H9 (cell line): ENCODE results near the gene VWA5A. TPM values are rescaled to one million over a fixed set of nuclear protein-coding genes. Genes with fewer than 3 reads are reported as not detected.

ENCODE experiments used
- DNase-seq: peaks from one replicate; pipeline ENCODE4 v3.0.0-alpha.2; 2017
- H2AFZ ChIP-seq: one replicate; pipeline ENCODE4 v1.6.1; 2013; ENCODE audit warnings: mild to moderate bottlenecking, low read length, control low read depth, moderate library complexity
- H2AK5ac ChIP-seq: 2 replicates; pipeline ENCODE4 v1.6.1; 2013; ENCODE audit warnings: low read length, control low read depth, mixed read lengths; ENCODE audit not compliant: insufficient read length
- H2BK120ac ChIP-seq: one replicate; pipeline ENCODE4 v1.6.1; 2013; ENCODE audit warnings: low read depth, mild to moderate bottlenecking, low read length, control low read depth, inconsistent platforms; ENCODE audit not compliant: poor library complexity, severe bottlenecking
- H2BK12ac ChIP-seq: 2 replicates; pipeline ENCODE4 v1.6.1; 2013; ENCODE audit warnings: low read length, control low read depth, mixed read lengths, low read depth; ENCODE audit not compliant: insufficient read length
- H2BK15ac ChIP-seq: 2 replicates; pipeline ENCODE4 v1.6.1; 2013; ENCODE audit warnings: low read depth, low read length, control low read depth
- H2BK20ac ChIP-seq: one replicate; pipeline ENCODE4 v1.6.1; 2013; ENCODE audit warnings: low read depth, mild to moderate bottlenecking, low read length, control low read depth, inconsistent platforms; ENCODE audit not compliant: poor library complexity, severe bottlenecking
- H2BK5ac ChIP-seq: 2 replicates; pipeline ENCODE4 v1.6.1; 2013; ENCODE audit warnings: low read length, control low read depth, mixed read lengths; ENCODE audit not compliant: insufficient read length
- H3K14ac ChIP-seq: 2 replicates; pipeline ENCODE4 v1.6.1; 2013; ENCODE audit warnings: low read length, control low read depth; ENCODE audit not compliant: insufficient read depth
- H3K18ac ChIP-seq: 2 replicates; pipeline ENCODE4 v1.6.1; 2013; ENCODE audit warnings: low read depth, mild to moderate bottlenecking, mixed read lengths, low read length, control low read depth; ENCODE audit not compliant: insufficient read length
- H3K23ac ChIP-seq: 2 replicates; pipeline ENCODE4 v1.6.1; 2013; ENCODE audit warnings: low read length, control low read depth, mixed read lengths, low read depth; ENCODE audit not compliant: insufficient read length
- H3K23me2 ChIP-seq: 2 replicates; pipeline ENCODE4 v1.6.1; 2013; ENCODE audit warnings: low read depth, mild to moderate bottlenecking, mixed read lengths, low read length, control low read depth; ENCODE audit not compliant: insufficient read length, poor library complexity, severe bottlenecking
- H3K27ac ChIP-seq: 2 replicates; pipeline ENCODE4 v1.5.1; 2013; ENCODE audit warnings: low read length, control low read depth, mixed read lengths, low read depth; ENCODE audit not compliant: insufficient read length
- H3K27me3 ChIP-seq: 2 replicates; pipeline ENCODE4 v1.6.1; 2013; ENCODE audit warnings: low read length, control low read depth, inconsistent platforms; ENCODE audit not compliant: insufficient read depth
- H3K4ac ChIP-seq: 2 replicates; pipeline ENCODE4 v1.6.1; 2013; ENCODE audit warnings: low read depth, mild to moderate bottlenecking, control low read depth, inconsistent platforms, low read length, moderate library complexity
- H3K4me1 ChIP-seq: 2 replicates; pipeline ENCODE4 v1.6.1; 2013; ENCODE audit warnings: low read length, control low read depth, inconsistent platforms; ENCODE audit not compliant: insufficient read depth
- H3K4me2 ChIP-seq: 2 replicates; pipeline ENCODE4 v1.6.1; 2013; ENCODE audit warnings: low read length, control low read depth, mixed read lengths; ENCODE audit not compliant: insufficient read length, insufficient read depth
- H3K56ac ChIP-seq: 2 replicates; pipeline ENCODE4 v1.6.1; 2013; ENCODE audit warnings: low read depth, mild to moderate bottlenecking, mixed read lengths, low read length, control low read depth; ENCODE audit not compliant: insufficient read length
- H3K79me1 ChIP-seq: 2 replicates; pipeline ENCODE4 v1.6.1; 2013; ENCODE audit warnings: low read depth, mild to moderate bottlenecking, moderate library complexity, low read length, control low read depth, inconsistent platforms; ENCODE audit not compliant: insufficient read depth, poor library complexity, severe bottlenecking
- H3K79me2 ChIP-seq: 2 replicates; pipeline ENCODE4 v1.6.1; 2013; ENCODE audit warnings: low read length, control low read depth, inconsistent platforms; ENCODE audit not compliant: insufficient read depth
- H3K9ac ChIP-seq: 2 replicates; pipeline ENCODE4 v1.6.1; 2013; ENCODE audit warnings: low read length, control low read depth, mixed read lengths; ENCODE audit not compliant: insufficient read length; ENCODE audit errors: extremely low read depth
- H3K9me3 ChIP-seq: one replicate; pipeline ENCODE4 v1.6.1; 2013; ENCODE audit warnings: low read depth, low read length, inconsistent platforms; ENCODE audit not compliant: control insufficient read depth
- H3T11ph ChIP-seq: one replicate; pipeline ENCODE4 v1.6.1; 2013; ENCODE audit warnings: mild to moderate bottlenecking, low read length, control low read depth, inconsistent platforms
- H4K20me1 ChIP-seq: one replicate; pipeline ENCODE4 v1.6.1; 2013; ENCODE audit not compliant: control insufficient read depth, insufficient read length, insufficient read depth
- H4K5ac ChIP-seq: 2 replicates; pipeline ENCODE4 v1.6.1; 2013; ENCODE audit warnings: low read depth, mild to moderate bottlenecking, mixed read lengths, low read length, control low read depth; ENCODE audit not compliant: insufficient read length
- H4K8ac ChIP-seq: replicated peaks from 2 replicates; pipeline ENCODE4 v1.6.1; 2013; ENCODE audit warnings: low read length, control low read depth, mixed read lengths, low read depth; ENCODE audit not compliant: insufficient read length
- H4K91ac ChIP-seq: 2 replicates; pipeline ENCODE4 v1.6.1; 2013; ENCODE audit warnings: low read depth, mild to moderate bottlenecking, moderate library complexity, mixed read lengths, low read length, control low read depth; ENCODE audit not compliant: insufficient read length
- H3K27ac Mint-ChIP-seq, 3 experiments: 2 replicates in 2 of 3; 3 replicates in 1 of 3; pipeline ENCODE4 v1.8.0; 2020 to 2021; ENCODE audit warnings: mixed read lengths in 3 of 3, mild to moderate bottlenecking in 1 of 3, moderate library complexity in 1 of 3
- H3K27me3 Mint-ChIP-seq: 2 replicates; pipeline ENCODE4 v1.8.0; 2021; ENCODE audit warnings: low read depth, mild to moderate bottlenecking, moderate library complexity, mixed read lengths
- H3K36me3 Mint-ChIP-seq, 3 experiments: 2 replicates in 2 of 3; 3 replicates in 1 of 3; pipeline ENCODE4 v1.8.0; 2020 to 2021; ENCODE audit warnings: low read depth in 3 of 3, mixed read lengths in 3 of 3; ENCODE audit not compliant: insufficient read depth in 1 of 3
- H3K4me1 Mint-ChIP-seq, 2 experiments: 2 replicates each; pipeline ENCODE4 v1.8.0; 2020; ENCODE audit warnings: mixed read lengths in 2 of 2
- H3K4me3 Mint-ChIP-seq, 2 experiments: 2 replicates in 1 of 2; 3 replicates in 1 of 2; pipeline ENCODE4 v1.8.0; 2020 to 2021; ENCODE audit warnings: mild to moderate bottlenecking in 2 of 2, mixed read lengths in 2 of 2, moderate library complexity in 1 of 2
- H3K9me3 Mint-ChIP-seq, 2 experiments: 2 replicates in 1 of 2; 3 replicates in 1 of 2; pipeline ENCODE4 v1.8.0; 2020; ENCODE audit warnings: mild to moderate bottlenecking in 2 of 2, mixed read lengths in 2 of 2, moderate library complexity in 1 of 2
- WGBS: extraction: QIAGEN DNeasy Blood & Tissue Kit; methylation state at CpG from one replicate; pipeline ENCODE4 v1.1.7; 2013; ENCODE audit warnings: missing lambda C conversion rate, low lambda C conversion rate, mixed read lengths; ENCODE audit not compliant: insufficient read length; ENCODE audit errors: extremely low coverage; 5-methylcytosine and 5-hydroxymethylcytosine counted together
- total RNA-seq: library from RNA; stranded (reverse); gene quantifications from 2 replicates; pipeline ENCODE4 v1.2.1, GENCODE V29; 2021
- TF ChIP-seq, protein P1 (sequence below): fragments of 200-600 bp; sonication (generic); conservative IDR thresholded peaks from 3 replicates; pipeline ENCODE4 v1.8.0; 2021; ENCODE audit warnings: antibody characterized with exemption, mild to moderate bottlenecking

Gene VWA5A
- total RNA-seq, 1 experiment from 2014 or later, result 15.6 TPM

DNA sequence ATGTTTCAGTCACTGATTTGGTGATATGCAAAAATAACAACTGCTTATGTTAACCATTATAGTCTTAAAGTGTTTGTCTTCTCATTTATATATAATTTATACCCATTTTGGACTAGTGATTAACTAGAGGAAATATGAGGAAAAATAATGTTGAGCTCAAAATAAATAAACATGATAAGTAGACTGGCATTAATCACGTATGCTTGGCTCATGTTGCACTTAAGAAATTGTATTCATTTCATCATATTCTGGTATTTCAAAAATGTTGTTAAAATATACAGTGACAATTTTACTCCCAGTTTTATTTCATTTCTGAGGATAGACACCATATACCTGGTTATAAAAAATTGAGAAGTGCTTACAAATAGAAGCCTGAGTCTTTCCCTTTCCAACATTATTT is 64.1 kb downstream of the VWA5A start:
- Histone ChIP-seq H3K79me2 (no peaks in the 10 kb centered on the region), H4K20me1 (no peaks in the 10 kb centered on the region), H3K79me1 (no peaks in the 10 kb centered on the region), H3K9ac (no peak overlapping the region), H2BK120ac (no peak overlapping the region), H3K4me1 (no peaks in the 10 kb centered on the region), H3K23me2 (no peaks in the 10 kb centered on the region), H2BK20ac (no peak overlapping the region), H4K91ac (no peak overlapping the region), H3K27me3 (no peaks in the 10 kb centered on the region; the same call in 1 of the 2 replicates), H2BK15ac (no peak overlapping the region), H3K27ac (no peak overlapping the region), H2AK5ac (no peak overlapping the region), H3K4ac (no peak overlapping the region), H3T11ph (no peak overlapping the region), H3K18ac (no peak overlapping the region), H3K9me3 (no peaks in the 10 kb centered on the region), H3K4me2 (no peak overlapping the region), H3K14ac (no peak overlapping the region), H3K56ac (no peak overlapping the region), H2AFZ (no peak overlapping the region), H4K5ac (no peak overlapping the region), H2BK12ac (no peak overlapping the region), H4K8ac (no peak overlapping the region), H2BK5ac (no peak overlapping the region), H3K23ac (no peak overlapping the region)
- peaks cover 22% of the 10 kb centered on the region for H3K27me3 Mint-ChIP-seq
- no peak overlapping the region for H3K27ac Mint-ChIP-seq
- H3K4me1 Mint-ChIP-seq, result peaks cover 2 to 3% of the 10 kb centered on the region in 2 experiments
- no peak for DNase-seq
- WGBS, result no CpG with 5 or more reads among the region's 1 CpG
- no peak overlapping the region for H3K4me3 Mint-ChIP-seq
- H3K9me3 Mint-ChIP-seq, result no peaks in the 10 kb centered on the region
- no peaks in the 10 kb centered on the region for H3K36me3 Mint-ChIP-seq
- TF ChIP-seq, protein P1, sequence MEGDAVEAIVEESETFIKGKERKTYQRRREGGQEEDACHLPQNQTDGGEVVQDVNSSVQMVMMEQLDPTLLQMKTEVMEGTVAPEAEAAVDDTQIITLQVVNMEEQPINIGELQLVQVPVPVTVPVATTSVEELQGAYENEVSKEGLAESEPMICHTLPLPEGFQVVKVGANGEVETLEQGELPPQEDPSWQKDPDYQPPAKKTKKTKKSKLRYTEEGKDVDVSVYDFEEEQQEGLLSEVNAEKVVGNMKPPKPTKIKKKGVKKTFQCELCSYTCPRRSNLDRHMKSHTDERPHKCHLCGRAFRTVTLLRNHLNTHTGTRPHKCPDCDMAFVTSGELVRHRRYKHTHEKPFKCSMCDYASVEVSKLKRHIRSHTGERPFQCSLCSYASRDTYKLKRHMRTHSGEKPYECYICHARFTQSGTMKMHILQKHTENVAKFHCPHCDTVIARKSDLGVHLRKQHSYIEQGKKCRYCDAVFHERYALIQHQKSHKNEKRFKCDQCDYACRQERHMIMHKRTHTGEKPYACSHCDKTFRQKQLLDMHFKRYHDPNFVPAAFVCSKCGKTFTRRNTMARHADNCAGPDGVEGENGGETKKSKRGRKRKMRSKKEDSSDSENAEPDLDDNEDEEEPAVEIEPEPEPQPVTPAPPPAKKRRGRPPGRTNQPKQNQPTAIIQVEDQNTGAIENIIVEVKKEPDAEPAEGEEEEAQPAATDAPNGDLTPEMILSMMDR, result no peak
